ENCODE results near the gene ATXN7L1. TPM values are rescaled to one million over a fixed set of nuclear protein-coding genes. Genes with fewer than 3 reads are reported as not detected.

The ATXN7L1 gene
- total RNA-seq, 1 experiment from 2014 or later, result 24.3 TPM

DNA sequence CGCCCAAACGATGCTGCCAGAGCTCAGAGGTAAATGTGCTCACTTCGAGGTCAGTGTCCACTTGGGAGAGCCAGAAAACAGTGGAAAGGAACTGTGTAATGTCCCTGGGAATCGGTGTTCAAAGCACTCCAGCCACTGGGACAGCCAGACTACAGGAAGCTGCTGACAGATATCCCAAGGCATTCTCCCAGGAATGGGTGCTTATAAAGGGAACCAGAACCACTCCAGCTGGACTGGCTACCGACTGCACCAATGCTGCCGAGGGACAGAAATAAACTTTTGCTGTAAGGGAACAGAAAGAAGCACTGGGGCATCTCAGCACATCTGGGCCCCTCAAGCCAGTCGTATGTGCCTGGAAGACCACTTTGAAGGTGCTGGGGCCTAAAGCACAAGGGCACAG is 76.7 kb downstream of the ATXN7L1 start:
- no peak overlapping the region for H3T11ph ChIP-seq (ENCODE audit: low read length)
- no peak overlapping the region for H3K56ac ChIP-seq (ENCODE audit: insufficient read length, low read depth, low read length)
- no peaks in the 10 kb centered on the region; the same call in 1 of the 2 replicates for H3K79me2 ChIP-seq (ENCODE audit: insufficient read depth, low read length)
- H4K8ac ChIP-seq (replicated peaks; ENCODE audit: insufficient read length, low read depth, low read length), result no peak overlapping the region
- H2AK5ac ChIP-seq (ENCODE audit: insufficient read length, low read length), result no peak overlapping the region
- H2BK20ac ChIP-seq (ENCODE audit: low read depth, low read length, poor library complexity, severe bottlenecking), result no peak overlapping the region
- H3K27me3 Mint-ChIP-seq (ENCODE audit: low read depth), result no peaks in the 10 kb centered on the region; the same call in 1 of the 2 replicates
- no peak overlapping the region for H2BK5ac ChIP-seq (ENCODE audit: insufficient read length, low read length)
- H2BK15ac ChIP-seq (ENCODE audit: low read depth, low read length), result no peak overlapping the region
- no peak overlapping the region for H3K27ac ChIP-seq (ENCODE audit: insufficient read length, low read depth, low read length)
- TF ChIP-seq, protein P1, sequence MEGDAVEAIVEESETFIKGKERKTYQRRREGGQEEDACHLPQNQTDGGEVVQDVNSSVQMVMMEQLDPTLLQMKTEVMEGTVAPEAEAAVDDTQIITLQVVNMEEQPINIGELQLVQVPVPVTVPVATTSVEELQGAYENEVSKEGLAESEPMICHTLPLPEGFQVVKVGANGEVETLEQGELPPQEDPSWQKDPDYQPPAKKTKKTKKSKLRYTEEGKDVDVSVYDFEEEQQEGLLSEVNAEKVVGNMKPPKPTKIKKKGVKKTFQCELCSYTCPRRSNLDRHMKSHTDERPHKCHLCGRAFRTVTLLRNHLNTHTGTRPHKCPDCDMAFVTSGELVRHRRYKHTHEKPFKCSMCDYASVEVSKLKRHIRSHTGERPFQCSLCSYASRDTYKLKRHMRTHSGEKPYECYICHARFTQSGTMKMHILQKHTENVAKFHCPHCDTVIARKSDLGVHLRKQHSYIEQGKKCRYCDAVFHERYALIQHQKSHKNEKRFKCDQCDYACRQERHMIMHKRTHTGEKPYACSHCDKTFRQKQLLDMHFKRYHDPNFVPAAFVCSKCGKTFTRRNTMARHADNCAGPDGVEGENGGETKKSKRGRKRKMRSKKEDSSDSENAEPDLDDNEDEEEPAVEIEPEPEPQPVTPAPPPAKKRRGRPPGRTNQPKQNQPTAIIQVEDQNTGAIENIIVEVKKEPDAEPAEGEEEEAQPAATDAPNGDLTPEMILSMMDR (conservative IDR thresholded peaks at IDR 0.05), result no peak
- no peak overlapping the region for H4K5ac ChIP-seq (ENCODE audit: insufficient read length, low read depth, low read length)
- no peak overlapping the region for H3K23ac ChIP-seq (ENCODE audit: insufficient read length, low read depth, low read length)
- no peak overlapping the region for H3K4ac ChIP-seq (ENCODE audit: low read depth, low read length)
- peaks cover 0 to 4% (median 2%) of the 10 kb centered on the region in 3 experiments; a peak in 3 of 7 replicates for H3K36me3 Mint-ChIP-seq (ENCODE audit: insufficient read depth in 1 of 3, low read depth in 3 of 3)
- H4K20me1 ChIP-seq (ENCODE audit: control insufficient read depth, insufficient read depth, insufficient read length), result no peaks in the 10 kb centered on the region
- H3K23me2 ChIP-seq (ENCODE audit: insufficient read length, low read depth, low read length, poor library complexity, severe bottlenecking), result no peaks in the 10 kb centered on the region
- peaks cover 50 to 52% of the 10 kb centered on the region in 2 experiments for H3K4me1 Mint-ChIP-seq
- no peak overlapping the region for H4K91ac ChIP-seq (ENCODE audit: insufficient read length, low read depth, low read length)
- H3K4me1 ChIP-seq (ENCODE audit: insufficient read depth, low read length), result peaks cover 4% of the 10 kb centered on the region
- H3K27me3 ChIP-seq (ENCODE audit: insufficient read depth, low read length), result no peaks in the 10 kb centered on the region
- H3K79me1 ChIP-seq (ENCODE audit: insufficient read depth, low read depth, low read length, poor library complexity, severe bottlenecking), result no peaks in the 10 kb centered on the region
- H3K27ac Mint-ChIP-seq, result peak overlapping the region in 1 of 3 experiments; percentile 49; a peak in 1 of 7 replicates
- no peaks in the 10 kb centered on the region for H3K9me3 Mint-ChIP-seq
- no peak overlapping the region for H3K9ac ChIP-seq (ENCODE audit: extremely low read depth, insufficient read length, low read length)
- no peak overlapping the region for H2BK120ac ChIP-seq (ENCODE audit: low read depth, low read length, poor library complexity, severe bottlenecking)
- DNase-seq, result no peak
- no peak overlapping the region for H3K4me2 ChIP-seq (ENCODE audit: insufficient read depth, insufficient read length, low read length)
- no peak overlapping the region for H3K14ac ChIP-seq (ENCODE audit: insufficient read depth, low read length)
- no peaks in the 10 kb centered on the region for H3K9me3 ChIP-seq (ENCODE audit: control insufficient read depth, low read depth, low read length)
- H2AFZ ChIP-seq (ENCODE audit: low read length), result no peak overlapping the region
- no CpG with 5 or more reads among the region's 7 CpGs for WGBS (ENCODE audit: extremely low coverage, insufficient read length, low lambda C conversion rate)
- no peak overlapping the region for H3K18ac ChIP-seq (ENCODE audit: insufficient read length, low read depth, low read length)
- no peak overlapping the region for H3K4me3 Mint-ChIP-seq
- H2BK12ac ChIP-seq (ENCODE audit: insufficient read length, low read depth, low read length), result no peak overlapping the region
